Forelimb muscle (tissue), 1 donor: ENCODE results near the gene SGCA. TPM values are rescaled to one million over a fixed set of nuclear protein-coding genes. Genes with fewer than 3 reads are reported as not detected.

ENCODE experiments used
- DNase-seq: peaks from one replicate; pipeline ENCODE4 v3.0.0-alpha.2; 2013; ENCODE audit warnings: low read depth
- polyA plus RNA-seq: library from polyadenylated mRNA; unstranded; fragments of 120-200 nt; gene quantifications from one replicate; pipeline ENCODE4 v1.2.1, GENCODE V29; 2013; ENCODE audit not compliant: insufficient read length

Gene SGCA
- polyA plus RNA-seq, 1 donor = 368 TPM

DNA sequence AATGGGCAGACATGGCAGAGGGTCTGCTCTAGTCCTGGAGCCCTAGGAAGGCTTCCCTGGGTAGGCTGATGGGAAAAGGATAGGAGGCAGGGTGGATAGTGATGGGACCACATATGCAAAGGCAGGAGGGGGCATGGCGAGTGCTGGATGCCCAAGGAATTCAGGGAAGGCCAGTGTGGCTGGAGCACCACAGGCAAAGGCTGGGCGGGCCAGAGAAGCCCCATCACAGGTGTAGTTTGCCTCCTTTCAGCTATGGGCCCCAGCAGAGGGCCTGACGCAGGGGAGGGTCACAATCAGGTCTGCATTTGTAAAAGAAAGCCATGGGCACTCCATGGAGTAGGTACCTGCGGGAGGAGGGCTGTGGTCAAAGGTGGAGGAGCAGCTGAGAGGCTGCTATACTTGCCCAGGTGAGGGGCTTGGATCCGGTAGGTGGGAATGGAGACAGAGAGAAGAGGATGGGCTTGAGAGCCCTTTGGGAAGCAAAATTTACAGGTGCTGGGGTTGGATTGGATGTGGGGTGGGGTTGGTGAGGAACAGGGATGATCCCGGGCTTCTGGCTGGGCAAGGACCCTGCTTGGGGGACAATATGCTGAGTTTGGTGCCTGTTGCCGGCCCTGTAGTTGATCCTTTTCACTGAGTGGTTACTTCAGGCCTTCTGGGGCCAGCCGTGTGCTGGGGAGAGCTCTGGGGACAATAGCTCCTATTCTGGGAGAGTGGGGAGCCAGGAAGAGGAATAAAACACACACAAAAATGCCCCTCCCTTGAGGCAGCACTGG, 42.2 kb downstream of the SGCA start:
- DNase-seq = no peak

DNA sequence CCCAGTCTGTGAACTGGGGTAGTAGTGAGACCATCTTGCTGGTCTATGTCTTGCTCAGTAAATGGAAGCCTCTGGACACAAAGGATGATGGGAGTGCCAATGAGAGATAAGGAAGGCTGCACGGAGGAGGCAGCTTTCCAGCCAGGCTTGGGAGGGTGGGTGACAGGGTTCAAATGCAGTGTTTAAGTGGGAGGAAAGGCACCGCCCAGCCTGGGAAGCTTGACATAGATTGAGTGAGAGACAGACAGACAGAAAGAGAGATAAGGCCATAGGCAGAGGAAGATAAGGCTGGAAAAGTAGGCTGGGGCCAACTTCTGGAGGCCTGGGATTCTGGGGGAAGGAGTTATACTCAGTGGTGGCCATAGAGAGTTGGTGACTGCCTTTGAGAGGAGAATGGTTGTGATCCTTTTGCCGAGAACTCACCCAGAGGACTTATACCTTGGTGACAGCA, 42.8 kb downstream of the SGCA start:
- no peak for DNase-seq

DNA sequence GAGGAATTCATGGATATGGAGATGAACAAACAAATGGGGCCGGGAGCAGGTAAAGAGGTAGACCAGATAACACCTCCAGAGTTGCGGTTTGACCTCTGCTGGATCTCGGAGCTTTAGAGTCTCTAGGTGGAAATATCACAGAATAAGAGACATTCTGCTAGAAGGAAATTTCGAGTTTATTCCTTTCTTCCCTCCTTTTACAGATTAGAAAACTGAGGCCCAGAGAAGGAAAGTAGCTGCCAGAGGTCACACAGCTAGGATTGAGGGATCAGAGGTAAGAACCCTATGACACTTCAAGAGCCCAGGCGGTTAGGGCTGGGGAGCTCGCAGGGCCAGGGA, 43.3 kb downstream of the SGCA start:
- DNase-seq = no peak

GRCh38 chr17:50209472-50210239, 43.9 kb downstream of the SGCA start:
- peak; percentile 95 for DNase-seq

GRCh38 chr17:50210240-50211225, 44.7 kb downstream of the SGCA start:
- no peak for DNase-seq

DNA sequence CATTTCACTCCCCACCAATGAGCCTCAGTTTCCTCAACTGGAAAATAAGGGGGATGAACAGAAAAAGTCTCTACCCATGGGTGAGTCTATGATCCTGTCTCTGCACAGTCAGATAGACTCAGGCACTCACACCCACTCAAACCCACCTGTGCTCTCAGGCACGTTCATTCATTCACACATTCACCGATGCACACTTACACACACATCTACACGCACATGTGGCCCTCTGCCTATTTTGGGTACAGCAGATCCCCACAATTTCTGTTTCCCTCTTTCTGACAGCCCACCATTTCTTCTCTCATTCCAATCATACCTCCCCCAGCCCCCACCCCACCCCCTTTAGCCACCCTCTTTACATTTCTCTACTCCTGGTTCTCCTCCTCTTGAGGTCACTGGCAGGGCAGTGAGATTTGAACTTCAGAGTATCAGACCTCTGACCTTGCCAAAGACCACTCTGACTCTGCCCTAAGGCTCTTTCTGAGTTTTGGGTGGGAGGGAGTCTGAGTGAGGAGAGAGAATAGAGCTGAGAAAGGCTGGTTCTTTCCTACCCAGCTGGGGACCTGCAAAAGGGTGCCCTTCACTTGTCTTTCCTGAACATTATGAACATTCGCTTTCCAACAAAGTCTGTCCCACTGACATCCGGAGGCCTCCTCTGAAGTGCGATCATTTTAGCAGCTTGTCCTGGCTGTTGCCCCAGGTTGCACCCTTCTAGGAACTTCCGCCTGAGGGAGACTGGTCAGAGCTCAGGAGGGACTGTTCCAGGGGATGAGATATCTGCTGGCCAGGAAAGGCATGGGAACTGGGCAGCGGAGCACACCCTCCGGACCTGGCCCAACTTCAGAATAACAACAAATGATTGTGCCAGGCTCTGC, 45.7 kb downstream of the SGCA start:
- DNase-seq = no peak

- no peak for DNase-seq
Measured at GRCh38 chr17:50212121-50212843, 46.5 kb downstream of the SGCA start.

- DNase-seq = no peak
Measured at GRCh38 chr17:50213026-50214022, 47.5 kb downstream of the SGCA start.

GRCh38 chr17:50214976-50215760, 49.4 kb downstream of the SGCA start:
- no peak for DNase-seq

- no peak for DNase-seq
Measured at GRCh38 chr17:50217591-50217990, 51.8 kb downstream of the SGCA start.

- no peak for DNase-seq
Measured at GRCh38 chr17:50218071-50218759, 52.4 kb downstream of the SGCA start.

- no peak for DNase-seq
Measured at GRCh38 chr17:50218771-50219315, 53.0 kb downstream of the SGCA start.

GRCh38 chr17:50219342-50219741, 53.5 kb downstream of the SGCA start:
- no peak for DNase-seq

- no peak for DNase-seq
Measured at GRCh38 chr17:50219939-50220465, 54.2 kb downstream of the SGCA start.

- DNase-seq = no peak
Measured at GRCh38 chr17:50220811-50221210, 55.0 kb downstream of the SGCA start.

DNA sequence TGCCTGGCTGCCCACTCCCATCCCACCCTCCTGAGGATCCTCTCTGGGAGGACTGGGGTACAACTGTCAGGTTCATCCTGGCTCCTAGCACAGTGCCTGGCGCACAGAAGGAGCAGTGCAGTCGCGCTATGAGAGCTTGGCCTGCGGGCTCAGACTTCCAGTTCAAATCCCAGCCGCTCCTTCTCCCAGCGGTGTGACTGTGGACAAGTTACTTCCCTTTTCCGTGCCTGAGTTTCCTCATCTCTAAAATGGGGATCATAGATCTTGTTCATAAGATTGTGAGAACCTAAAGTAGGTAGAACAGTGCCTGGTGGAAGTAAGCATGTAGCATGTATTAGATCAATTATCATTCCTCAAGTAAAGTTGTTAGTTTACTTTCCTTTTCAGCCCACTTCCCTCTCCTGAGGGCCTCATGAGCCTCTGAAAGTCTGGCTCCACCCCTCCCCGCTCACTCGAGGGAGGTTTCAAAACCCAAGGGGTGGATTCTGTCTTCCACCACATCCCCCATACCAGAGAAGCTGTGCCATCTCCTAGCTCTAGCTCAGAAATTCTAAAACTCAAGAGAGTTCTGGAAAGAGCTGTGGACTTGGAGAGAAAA, 55.6 kb downstream of the SGCA start:
- DNase-seq = no peak
